ENCODE measurements around the gene ECT2L. TPM values are rescaled to one million over a fixed set of nuclear protein-coding genes. Genes with fewer than 3 reads are reported as not detected.

The ECT2L gene
- total RNA-seq, 1 donor from 2014 or later, result not detected

GRCh38 chr6:138914701-138915100 is 118.8 kb downstream of the ECT2L start:
- no peak for DNase-seq (ENCODE audit: low spot score)
- no peak overlapping the region for H3K27ac Mint-ChIP-seq (ENCODE audit: unreplicated experiment)
- TF ChIP-seq CTCF (IDR thresholded peaks at IDR 0.05; ENCODE audit: unreplicated experiment), result no peak
- peaks cover 30% of the 10 kb centered on the region for H3K36me3 Mint-ChIP-seq (ENCODE audit: low read depth, unreplicated experiment)
- H3K27me3 Mint-ChIP-seq (ENCODE audit: unreplicated experiment), result peaks cover 6% of the 10 kb centered on the region
- no peaks in the 10 kb centered on the region for H3K9me3 Mint-ChIP-seq (ENCODE audit: unreplicated experiment)
- H3K4me1 Mint-ChIP-seq (ENCODE audit: unreplicated experiment), result peaks cover 13% of the 10 kb centered on the region
- no peak overlapping the region for H3K4me3 Mint-ChIP-seq (ENCODE audit: unreplicated experiment)

GRCh38 chr6:138920906-138921305 is 125.0 kb downstream of the ECT2L start:
- Mint-ChIP-seq H3K4me3 (ENCODE audit: unreplicated experiment) (no peak overlapping the region), H3K36me3 (ENCODE audit: low read depth, unreplicated experiment) (peaks cover 6% of the 10 kb centered on the region), H3K27ac (ENCODE audit: unreplicated experiment) (peak overlapping the region; percentile 95), H3K9me3 (ENCODE audit: unreplicated experiment) (no peaks in the 10 kb centered on the region), H3K4me1 (ENCODE audit: unreplicated experiment) (peaks cover 27% of the 10 kb centered on the region), H3K27me3 (ENCODE audit: unreplicated experiment) (peaks cover 2% of the 10 kb centered on the region)
- no peak for DNase-seq (ENCODE audit: low spot score)
- no peak for TF ChIP-seq CTCF (IDR thresholded peaks at IDR 0.05; ENCODE audit: unreplicated experiment)

GRCh38 chr6:138923561-138923960 is 127.7 kb downstream of the ECT2L start:
- Mint-ChIP-seq H3K9me3 (ENCODE audit: unreplicated experiment) (no peaks in the 10 kb centered on the region), H3K4me1 (ENCODE audit: unreplicated experiment) (peaks cover 27% of the 10 kb centered on the region), H3K36me3 (ENCODE audit: low read depth, unreplicated experiment) (peaks cover 3% of the 10 kb centered on the region), H3K27ac (ENCODE audit: unreplicated experiment) (no peak overlapping the region), H3K4me3 (ENCODE audit: unreplicated experiment) (no peak overlapping the region), H3K27me3 (ENCODE audit: unreplicated experiment) (peaks cover 2% of the 10 kb centered on the region)
- DNase-seq (ENCODE audit: low spot score), result no peak
- no peak for TF ChIP-seq CTCF (IDR thresholded peaks at IDR 0.05; ENCODE audit: unreplicated experiment)

- no peak overlapping the region for H3K4me3 Mint-ChIP-seq (ENCODE audit: unreplicated experiment)
- no peaks in the 10 kb centered on the region for H3K9me3 Mint-ChIP-seq (ENCODE audit: unreplicated experiment)
- DNase-seq (ENCODE audit: low spot score), result no peak
- H3K4me1 Mint-ChIP-seq (ENCODE audit: unreplicated experiment), result peaks cover 8% of the 10 kb centered on the region
- no peak for TF ChIP-seq CTCF (IDR thresholded peaks at IDR 0.05; ENCODE audit: unreplicated experiment)
- no peaks in the 10 kb centered on the region for H3K27me3 Mint-ChIP-seq (ENCODE audit: unreplicated experiment)
- no peaks in the 10 kb centered on the region for H3K36me3 Mint-ChIP-seq (ENCODE audit: low read depth, unreplicated experiment)
- no peak overlapping the region for H3K27ac Mint-ChIP-seq (ENCODE audit: unreplicated experiment)
Observed at GRCh38 chr6:138925806-138926205, 129.9 kb downstream of the ECT2L start.

- Mint-ChIP-seq H3K4me3 (ENCODE audit: unreplicated experiment) (no peak overlapping the region), H3K4me1 (ENCODE audit: unreplicated experiment) (peaks cover 5% of the 10 kb centered on the region), H3K27me3 (ENCODE audit: unreplicated experiment) (no peaks in the 10 kb centered on the region), H3K36me3 (ENCODE audit: low read depth, unreplicated experiment) (no peaks in the 10 kb centered on the region), H3K9me3 (ENCODE audit: unreplicated experiment) (no peaks in the 10 kb centered on the region), H3K27ac (ENCODE audit: unreplicated experiment) (no peak overlapping the region)
- TF ChIP-seq CTCF (IDR thresholded peaks at IDR 0.05; ENCODE audit: unreplicated experiment), result no peak
- DNase-seq (ENCODE audit: low spot score), result no peak
Observed at GRCh38 chr6:138926579-138926978, 130.7 kb downstream of the ECT2L start.

Measured in endothelial cell (in vitro differentiated cells).